GM18867 (cell line): ENCODE measurements around the gene ACAP3.

Experiments
- ATAC-seq: cut with Tn5 transposase; IDR thresholded peaks from one replicate; pipeline ENCODE4 v1.9.1; 2021; ENCODE audit warnings: mild to moderate bottlenecking, moderate library complexity; ENCODE audit not compliant: unreplicated experiment

The ACAP3 gene

GRCh38 chr1:1272341-1273208, 35.2 kb downstream of the ACAP3 start:
- peak; percentile 6 for ATAC-seq

- no peak for ATAC-seq
Measured at GRCh38 chr1:1270813-1271212, 36.9 kb downstream of the ACAP3 start.

DNA sequence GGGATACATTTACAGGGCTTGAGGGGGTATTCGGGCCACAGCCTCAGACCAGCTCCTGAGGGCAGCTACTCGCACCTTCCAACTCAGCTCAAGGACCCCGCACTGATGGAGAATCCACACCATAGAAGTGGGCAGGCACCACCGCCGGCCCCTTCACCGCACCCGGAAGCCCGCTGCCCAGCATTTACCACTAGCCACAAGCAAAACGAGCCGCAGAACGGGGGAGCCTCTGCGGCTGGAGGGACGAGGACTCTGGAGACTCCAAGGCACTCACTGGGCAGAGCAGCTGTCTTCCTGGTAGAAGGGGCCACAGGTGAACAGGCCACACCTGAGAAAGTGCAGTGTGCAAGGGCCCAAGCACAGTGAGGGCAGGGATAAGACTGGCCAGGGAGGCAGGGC, 39.4 kb downstream of the ACAP3 start:
- ATAC-seq: no peak

- ATAC-seq: no peak
Measured at GRCh38 chr1:1267488-1268283, 40.0 kb downstream of the ACAP3 start.

GRCh38 chr1:1264868-1265272, 42.9 kb downstream of the ACAP3 start:
- no peak for ATAC-seq

DNA sequence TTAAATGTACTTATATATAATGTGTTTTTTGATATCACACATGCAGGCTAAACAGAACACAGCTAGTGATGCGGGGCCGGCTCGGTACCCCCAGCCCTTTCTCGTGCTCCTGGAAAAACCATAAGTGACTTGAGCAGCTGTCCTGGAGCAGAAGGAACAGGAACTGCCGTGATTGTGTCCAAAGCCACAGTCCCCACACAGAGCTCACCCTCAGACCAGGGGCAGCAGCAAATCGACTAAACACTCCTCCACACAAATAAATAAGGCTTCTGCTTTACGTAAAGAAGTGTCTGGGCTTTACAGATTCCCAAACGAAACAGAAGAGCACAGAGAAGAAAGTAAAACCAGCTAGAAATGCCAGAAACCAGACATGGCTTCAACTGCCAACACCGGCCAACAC, 43.7 kb downstream of the ACAP3 start:
- no peak for ATAC-seq

- ATAC-seq: no peak
Measured at GRCh38 chr1:1262758-1263157, 45.0 kb downstream of the ACAP3 start.

DNA sequence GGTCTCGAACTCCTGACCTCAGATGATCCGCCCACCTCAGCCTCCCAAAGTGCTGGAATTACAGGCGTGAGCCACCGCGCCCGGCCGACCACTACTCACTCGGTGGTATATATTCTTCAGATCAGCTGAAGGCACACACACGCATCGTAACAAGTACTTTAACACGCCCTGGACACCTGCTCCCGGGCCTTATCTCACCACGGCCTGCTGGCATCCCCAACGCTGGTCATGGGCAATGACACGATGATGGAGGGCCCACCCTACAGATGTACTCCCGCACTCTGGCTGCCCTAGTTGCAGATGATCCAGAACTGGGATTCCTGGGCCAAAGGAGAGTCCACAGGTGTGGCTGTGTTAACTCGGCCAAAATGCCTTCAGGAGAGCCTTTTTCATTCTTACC, 45.7 kb downstream of the ACAP3 start:
- no peak for ATAC-seq

GRCh38 chr1:1260843-1261560, 46.7 kb downstream of the ACAP3 start:
- ATAC-seq: no peak

- no peak for ATAC-seq
Measured at GRCh38 chr1:1259951-1260600, 47.7 kb downstream of the ACAP3 start.

DNA sequence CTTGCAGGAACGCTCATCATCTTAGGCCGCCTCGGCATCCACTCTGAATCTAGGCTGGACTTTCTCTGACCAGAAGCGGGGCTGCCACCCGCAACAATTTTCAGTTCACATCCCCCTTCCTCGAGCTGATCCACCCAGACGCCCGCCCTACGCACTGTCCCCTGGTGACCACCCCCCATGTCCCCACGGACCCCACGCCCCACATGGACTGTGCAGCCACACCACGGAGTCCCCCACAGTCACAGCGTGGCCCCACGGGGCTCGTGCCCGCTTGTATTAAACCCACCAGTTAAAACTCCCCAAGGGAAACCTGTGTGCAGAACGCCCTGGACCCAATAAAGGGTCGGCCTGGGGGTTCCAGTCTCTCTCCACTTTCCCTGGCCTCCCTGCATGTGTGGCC, 48.2 kb downstream of the ACAP3 start:
- ATAC-seq: no peak

- no peak for ATAC-seq
Measured at GRCh38 chr1:1259119-1259488, 48.6 kb downstream of the ACAP3 start.

- ATAC-seq: no peak
Measured at GRCh38 chr1:1256956-1257871, 50.5 kb downstream of the ACAP3 start.

- ATAC-seq: no peak
Measured at GRCh38 chr1:1255611-1256010, 52.1 kb downstream of the ACAP3 start.

GRCh38 chr1:1255078-1255477, 52.7 kb downstream of the ACAP3 start:
- no peak for ATAC-seq

DNA sequence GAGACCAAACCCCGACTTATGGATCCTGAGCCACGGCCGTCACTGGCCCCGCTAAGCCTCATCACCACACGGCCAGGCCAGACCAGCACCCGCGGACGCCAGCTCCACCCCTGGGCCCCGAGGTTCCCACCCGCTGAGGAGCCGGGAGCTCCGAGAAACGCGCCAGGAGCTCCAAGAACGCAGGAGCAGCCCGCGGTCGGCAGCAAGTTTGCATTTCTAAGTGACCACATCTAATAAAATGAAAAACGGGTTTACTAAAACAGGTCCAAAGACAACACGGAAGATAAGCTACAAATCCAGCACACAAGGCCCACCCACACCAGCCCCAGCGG, 53.1 kb downstream of the ACAP3 start:
- no peak for ATAC-seq

- ATAC-seq: no peak
Measured at GRCh38 chr1:1253972-1254666, 53.6 kb downstream of the ACAP3 start.

DNA sequence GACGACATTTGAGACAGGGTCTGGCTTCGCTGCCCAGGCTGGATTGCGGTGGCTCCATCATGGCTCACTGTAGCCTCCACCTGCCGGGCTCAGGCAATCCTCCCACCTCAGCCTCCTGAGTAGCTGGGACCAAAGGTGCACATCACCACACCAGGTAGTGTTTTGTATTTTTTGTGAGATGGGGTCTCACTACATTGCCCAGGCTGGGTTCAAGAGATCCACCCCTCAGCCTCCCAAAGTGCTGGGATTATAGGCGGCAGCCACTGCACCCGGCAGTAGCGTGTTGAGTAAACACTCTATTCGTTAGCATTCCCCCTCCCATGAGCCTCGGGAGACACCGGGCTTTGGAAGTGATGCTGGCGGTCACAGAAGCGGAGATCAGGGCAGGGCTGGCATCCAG, 54.4 kb downstream of the ACAP3 start:
- no peak for ATAC-seq

DNA sequence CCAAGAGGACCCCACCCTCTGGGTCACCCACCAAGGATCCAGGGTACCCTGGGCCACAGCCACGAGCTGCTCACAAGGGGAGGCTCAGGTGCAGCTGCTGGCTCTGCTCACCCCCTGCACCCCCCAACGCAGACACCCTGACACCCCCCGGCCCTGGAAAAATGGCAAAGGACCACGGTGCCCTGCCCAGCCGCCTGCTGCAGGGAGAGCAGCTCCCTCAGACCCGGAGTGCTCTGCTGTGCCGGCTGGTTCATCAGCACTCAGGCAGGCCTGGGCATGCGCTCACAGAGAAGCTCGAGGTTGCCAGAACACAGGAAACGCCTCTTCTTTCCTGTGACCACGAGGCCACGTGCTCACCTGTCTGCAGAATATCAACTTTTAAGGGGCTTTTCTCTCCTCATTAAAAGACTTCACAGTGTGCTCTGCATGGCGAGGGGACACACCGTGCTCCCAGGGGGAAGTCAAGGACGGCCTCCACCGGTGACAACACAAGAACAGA, 56.9 kb downstream of the ACAP3 start:
- peak; percentile 70 for ATAC-seq
